NB4 (cell line): ENCODE data around the gene PDK4.

Experiments
- MYC ChIP-seq: IDR thresholded peaks from 2 replicates; pipeline ENCODE4 v1.6.1; 2011; ENCODE audit warnings: low read depth, low read length
- POLR2A ChIP-seq: IDR thresholded peaks from 2 replicates; pipeline ENCODE4 v1.6.1; 2011; ENCODE audit warnings: mild to moderate bottlenecking; ENCODE audit not compliant: insufficient read length; ENCODE audit errors: extremely low read depth
- TF ChIP-seq, protein P1 (sequence below): IDR thresholded peaks from one replicate; pipeline ENCODE4 v1.5.1; 2012; ENCODE audit warnings: low read depth, low read length
- TF ChIP-seq, protein P2 (sequence below): IDR thresholded peaks from 2 replicates; pipeline ENCODE4 v1.6.1; 2011; ENCODE audit warnings: low read depth, low read length

GRCh38 chr7:95636140-95636940, 40.0 kb upstream of the PDK4 start:
- TF ChIP-seq, protein P1, sequence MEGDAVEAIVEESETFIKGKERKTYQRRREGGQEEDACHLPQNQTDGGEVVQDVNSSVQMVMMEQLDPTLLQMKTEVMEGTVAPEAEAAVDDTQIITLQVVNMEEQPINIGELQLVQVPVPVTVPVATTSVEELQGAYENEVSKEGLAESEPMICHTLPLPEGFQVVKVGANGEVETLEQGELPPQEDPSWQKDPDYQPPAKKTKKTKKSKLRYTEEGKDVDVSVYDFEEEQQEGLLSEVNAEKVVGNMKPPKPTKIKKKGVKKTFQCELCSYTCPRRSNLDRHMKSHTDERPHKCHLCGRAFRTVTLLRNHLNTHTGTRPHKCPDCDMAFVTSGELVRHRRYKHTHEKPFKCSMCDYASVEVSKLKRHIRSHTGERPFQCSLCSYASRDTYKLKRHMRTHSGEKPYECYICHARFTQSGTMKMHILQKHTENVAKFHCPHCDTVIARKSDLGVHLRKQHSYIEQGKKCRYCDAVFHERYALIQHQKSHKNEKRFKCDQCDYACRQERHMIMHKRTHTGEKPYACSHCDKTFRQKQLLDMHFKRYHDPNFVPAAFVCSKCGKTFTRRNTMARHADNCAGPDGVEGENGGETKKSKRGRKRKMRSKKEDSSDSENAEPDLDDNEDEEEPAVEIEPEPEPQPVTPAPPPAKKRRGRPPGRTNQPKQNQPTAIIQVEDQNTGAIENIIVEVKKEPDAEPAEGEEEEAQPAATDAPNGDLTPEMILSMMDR = no peak
- TF ChIP-seq POLR2A (no peak), MYC (no peak)
- TF ChIP-seq, protein P2, sequence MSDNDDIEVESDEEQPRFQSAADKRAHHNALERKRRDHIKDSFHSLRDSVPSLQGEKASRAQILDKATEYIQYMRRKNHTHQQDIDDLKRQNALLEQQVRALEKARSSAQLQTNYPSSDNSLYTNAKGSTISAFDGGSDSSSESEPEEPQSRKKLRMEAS = no peak
